Measurements from ENCODE around the gene GABRG3. TPM values are rescaled to one million over a fixed set of nuclear protein-coding genes. Genes with fewer than 3 reads are reported as not detected.

The GABRG3 gene
- total RNA-seq, 1 donor from 2014 or later: 0.54 TPM

DNA sequence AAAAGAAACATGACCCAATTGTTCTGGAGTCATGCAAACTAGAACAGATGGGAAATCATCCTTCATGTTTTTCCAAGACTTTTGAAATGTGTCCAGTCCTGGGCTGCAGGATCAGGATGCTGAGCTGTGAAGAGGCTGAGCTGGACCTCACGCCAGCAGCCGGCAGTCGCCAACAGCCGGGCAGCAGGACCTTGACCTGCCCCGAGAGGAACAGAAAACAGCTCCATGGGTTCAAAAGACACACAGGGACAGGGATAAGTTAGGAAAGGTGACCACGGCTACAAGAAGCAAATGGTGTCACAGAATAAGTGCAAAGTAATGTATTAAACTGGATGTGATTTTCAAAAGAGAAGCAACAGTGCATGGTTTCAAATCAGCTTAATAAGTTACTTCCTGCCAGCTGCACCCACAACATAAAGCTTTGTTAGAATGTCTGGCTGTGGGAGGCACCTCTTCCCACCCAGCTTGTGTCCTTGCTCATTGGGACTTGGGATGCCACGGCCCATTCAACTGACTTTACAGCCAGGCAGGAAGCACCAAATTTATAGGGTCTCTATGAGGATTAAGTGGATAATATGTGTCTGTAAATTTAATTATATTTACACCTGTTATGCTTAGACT is 266.4 kb downstream of the GABRG3 start:
- H3K79me2 ChIP-seq (ENCODE audit: insufficient read depth, low read length): no peaks in the 10 kb centered on the region
- Mint-ChIP-seq H3K36me3 (ENCODE audit: low read depth, unreplicated experiment) (no peaks in the 10 kb centered on the region), H3K9me3 (ENCODE audit: unreplicated experiment) (no peaks in the 10 kb centered on the region), H3K4me1 (ENCODE audit: low read depth, unreplicated experiment) (peaks cover 3% of the 10 kb centered on the region), H3K27me3 (ENCODE audit: low read depth, unreplicated experiment) (peaks cover 9% of the 10 kb centered on the region), H3K4me3 (ENCODE audit: unreplicated experiment) (no peak overlapping the region), H3K27ac (ENCODE audit: unreplicated experiment) (no peak overlapping the region)
- no peak overlapping the region for H3K27ac ChIP-seq (ENCODE audit: low read depth, low read length)
- H4K20me1 ChIP-seq (ENCODE audit: insufficient read depth, low read length): no peaks in the 10 kb centered on the region
- TF ChIP-seq, protein P1, sequence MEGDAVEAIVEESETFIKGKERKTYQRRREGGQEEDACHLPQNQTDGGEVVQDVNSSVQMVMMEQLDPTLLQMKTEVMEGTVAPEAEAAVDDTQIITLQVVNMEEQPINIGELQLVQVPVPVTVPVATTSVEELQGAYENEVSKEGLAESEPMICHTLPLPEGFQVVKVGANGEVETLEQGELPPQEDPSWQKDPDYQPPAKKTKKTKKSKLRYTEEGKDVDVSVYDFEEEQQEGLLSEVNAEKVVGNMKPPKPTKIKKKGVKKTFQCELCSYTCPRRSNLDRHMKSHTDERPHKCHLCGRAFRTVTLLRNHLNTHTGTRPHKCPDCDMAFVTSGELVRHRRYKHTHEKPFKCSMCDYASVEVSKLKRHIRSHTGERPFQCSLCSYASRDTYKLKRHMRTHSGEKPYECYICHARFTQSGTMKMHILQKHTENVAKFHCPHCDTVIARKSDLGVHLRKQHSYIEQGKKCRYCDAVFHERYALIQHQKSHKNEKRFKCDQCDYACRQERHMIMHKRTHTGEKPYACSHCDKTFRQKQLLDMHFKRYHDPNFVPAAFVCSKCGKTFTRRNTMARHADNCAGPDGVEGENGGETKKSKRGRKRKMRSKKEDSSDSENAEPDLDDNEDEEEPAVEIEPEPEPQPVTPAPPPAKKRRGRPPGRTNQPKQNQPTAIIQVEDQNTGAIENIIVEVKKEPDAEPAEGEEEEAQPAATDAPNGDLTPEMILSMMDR (IDR thresholded peaks at IDR 0.05; ENCODE audit: insufficient read depth, low read depth, low read length): no peak
- no peak for TF ChIP-seq EZH2 (IDR thresholded peaks at IDR 0.05; ENCODE audit: insufficient read depth, low read length)
- no peak overlapping the region for H3K4me2 ChIP-seq (ENCODE audit: low read length)
- no peak for DNase-seq (ENCODE audit: low read depth)
- H3K36me3 ChIP-seq (ENCODE audit: insufficient read depth, low read length): no peaks in the 10 kb centered on the region
- no peak overlapping the region for H3K9ac ChIP-seq (ENCODE audit: low read length)
- no peaks in the 10 kb centered on the region for H3K4me1 ChIP-seq (ENCODE audit: insufficient read depth, low read length)
- H3K27me3 ChIP-seq (ENCODE audit: insufficient read depth, low read length): no peaks in the 10 kb centered on the region
- no peak overlapping the region for H3K4me3 ChIP-seq (ENCODE audit: insufficient read depth, low read depth, low read length)
- H2AFZ ChIP-seq (ENCODE audit: low read depth, low read length): no peak overlapping the region
- no peak for FAIRE-seq
- H3K9me3 ChIP-seq (ENCODE audit: insufficient read depth, low read depth, low read length): no peaks in the 10 kb centered on the region

DNA sequence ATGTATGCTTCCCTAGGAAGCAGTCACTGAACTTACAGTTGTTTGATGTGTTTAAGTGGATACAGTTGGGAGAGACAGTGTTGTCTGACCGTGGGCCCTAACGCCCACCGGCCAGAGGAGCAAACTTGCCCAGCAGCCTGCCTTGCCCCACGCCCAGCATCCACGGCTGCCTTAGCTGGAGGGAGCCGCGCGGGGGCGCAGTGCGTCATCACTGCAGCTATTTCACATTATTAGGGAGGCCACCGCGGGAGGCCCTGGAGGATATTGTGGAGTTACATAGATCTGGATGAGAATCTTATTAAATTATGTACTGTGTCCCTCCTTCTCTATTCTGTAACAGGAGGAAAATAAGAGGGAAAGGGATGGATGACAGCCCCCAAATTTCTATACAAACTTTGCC is 267.2 kb downstream of the GABRG3 start:
- H3K27me3 Mint-ChIP-seq (ENCODE audit: low read depth, unreplicated experiment): peaks cover 9% of the 10 kb centered on the region
- no peaks in the 10 kb centered on the region for H3K9me3 ChIP-seq (ENCODE audit: insufficient read depth, low read depth, low read length)
- no peaks in the 10 kb centered on the region for H3K4me1 ChIP-seq (ENCODE audit: insufficient read depth, low read length)
- H3K36me3 Mint-ChIP-seq (ENCODE audit: low read depth, unreplicated experiment): no peaks in the 10 kb centered on the region
- no peak overlapping the region for H3K9ac ChIP-seq (ENCODE audit: low read length)
- H2AFZ ChIP-seq (ENCODE audit: low read depth, low read length): no peak overlapping the region
- no peak for TF ChIP-seq EZH2 (IDR thresholded peaks at IDR 0.05; ENCODE audit: insufficient read depth, low read length)
- TF ChIP-seq, protein P1 (IDR thresholded peaks at IDR 0.05; ENCODE audit: insufficient read depth, low read depth, low read length): no peak
- H3K4me2 ChIP-seq (ENCODE audit: low read length): no peak overlapping the region
- H3K27ac ChIP-seq (ENCODE audit: low read depth, low read length): no peak overlapping the region
- no peak overlapping the region for H3K27ac Mint-ChIP-seq (ENCODE audit: unreplicated experiment)
- no peak overlapping the region for H3K4me3 ChIP-seq (ENCODE audit: insufficient read depth, low read depth, low read length)
- H3K4me3 Mint-ChIP-seq (ENCODE audit: unreplicated experiment): no peak overlapping the region
- H3K36me3 ChIP-seq (ENCODE audit: insufficient read depth, low read length): no peaks in the 10 kb centered on the region
- no peaks in the 10 kb centered on the region for H3K79me2 ChIP-seq (ENCODE audit: insufficient read depth, low read length)
- no peaks in the 10 kb centered on the region for H3K27me3 ChIP-seq (ENCODE audit: insufficient read depth, low read length)
- FAIRE-seq (no peak), DNase-seq (ENCODE audit: low read depth) (no peak)
- no peaks in the 10 kb centered on the region for H3K9me3 Mint-ChIP-seq (ENCODE audit: unreplicated experiment)
- H4K20me1 ChIP-seq (ENCODE audit: insufficient read depth, low read length): no peaks in the 10 kb centered on the region
- peaks cover 5% of the 10 kb centered on the region for H3K4me1 Mint-ChIP-seq (ENCODE audit: low read depth, unreplicated experiment)

DNA sequence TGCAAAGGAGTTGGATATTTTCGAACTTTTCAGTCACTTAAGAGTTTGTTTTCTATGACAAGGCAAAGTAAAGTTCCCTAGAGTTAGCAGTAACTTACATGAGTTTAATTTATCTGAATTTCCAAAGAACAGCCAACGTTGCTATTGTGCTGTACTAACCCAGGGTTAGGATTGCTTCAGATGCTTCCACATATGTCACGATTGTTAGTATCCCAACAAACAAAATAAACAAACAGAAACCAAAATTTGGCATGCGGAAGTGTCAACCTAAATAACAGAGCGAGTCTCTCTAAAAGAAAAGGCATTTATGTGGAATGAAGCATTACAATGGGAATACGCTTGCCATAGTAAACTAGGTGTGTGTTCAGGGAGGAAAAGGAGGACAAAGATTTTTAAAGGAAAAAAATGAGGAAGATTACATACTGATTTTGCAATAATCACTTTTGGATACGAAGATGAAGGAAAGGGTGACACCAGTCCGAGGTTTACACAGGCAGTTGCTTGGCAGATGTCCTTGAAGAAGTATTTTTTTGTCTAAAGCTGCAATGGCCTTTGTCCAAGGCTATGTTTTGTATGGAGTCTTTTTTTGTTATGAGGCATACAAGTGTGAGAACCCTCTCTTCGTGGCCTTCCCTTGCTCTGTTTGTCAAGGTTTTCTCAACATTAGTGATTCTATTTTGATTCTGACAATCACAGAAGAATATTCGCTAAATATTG is 267.9 kb downstream of the GABRG3 start:
- FAIRE-seq (no peak), DNase-seq (ENCODE audit: low read depth) (no peak)
- Histone ChIP-seq H3K4me2 (ENCODE audit: low read length) (no peak overlapping the region), H3K9me3 (ENCODE audit: insufficient read depth, low read depth, low read length) (no peaks in the 10 kb centered on the region), H3K79me2 (ENCODE audit: insufficient read depth, low read length) (no peaks in the 10 kb centered on the region), H3K36me3 (ENCODE audit: insufficient read depth, low read length) (no peaks in the 10 kb centered on the region), H3K27me3 (ENCODE audit: insufficient read depth, low read length) (no peaks in the 10 kb centered on the region), H3K4me1 (ENCODE audit: insufficient read depth, low read length) (no peaks in the 10 kb centered on the region), H3K4me3 (ENCODE audit: insufficient read depth, low read depth, low read length) (no peak overlapping the region), H2AFZ (ENCODE audit: low read depth, low read length) (no peak overlapping the region), H3K9ac (ENCODE audit: low read length) (no peak overlapping the region), H3K27ac (ENCODE audit: low read depth, low read length) (no peak overlapping the region), H4K20me1 (ENCODE audit: insufficient read depth, low read length) (no peaks in the 10 kb centered on the region)
- Mint-ChIP-seq H3K36me3 (ENCODE audit: low read depth, unreplicated experiment) (no peaks in the 10 kb centered on the region), H3K27me3 (ENCODE audit: low read depth, unreplicated experiment) (peaks cover 9% of the 10 kb centered on the region), H3K4me3 (ENCODE audit: unreplicated experiment) (no peak overlapping the region), H3K27ac (ENCODE audit: unreplicated experiment) (no peak overlapping the region), H3K9me3 (ENCODE audit: unreplicated experiment) (no peaks in the 10 kb centered on the region), H3K4me1 (ENCODE audit: low read depth, unreplicated experiment) (peaks cover 6% of the 10 kb centered on the region)
- no peak for TF ChIP-seq EZH2 (IDR thresholded peaks at IDR 0.05; ENCODE audit: insufficient read depth, low read length)
- TF ChIP-seq, protein P1 (IDR thresholded peaks at IDR 0.05; ENCODE audit: insufficient read depth, low read depth, low read length): no peak

Data from astrocyte (in vitro differentiated cells and primary cell).